DOHH2 (cell line): ENCODE results near the gene LRMDA.

ENCODE experiments used
- H3F3A ChIP-seq: fragments of 200-600 bp; sonication (generic), shearing (Covaris generic); 2 replicates; pipeline ENCODE4 v1.6.0; 2016; ENCODE audit warnings: antibody characterized with exemption, mild to moderate bottlenecking; ENCODE audit not compliant: control insufficient read depth, insufficient read depth
- H3K27ac ChIP-seq: fragments of 200-600 bp; sonication (generic); 2 replicates; pipeline ENCODE4 v1.5.1; 2014; ENCODE audit warnings: low read depth, mild to moderate bottlenecking, low read length, moderate library complexity
- H3K27me3 ChIP-seq: fragments of 200-600 bp; sonication (generic); 2 replicates; pipeline ENCODE4 v1.6.1; 2014; ENCODE audit warnings: mild to moderate bottlenecking, low read length, mixed read lengths; ENCODE audit not compliant: control insufficient read depth
- H3K36me3 ChIP-seq: fragments of 200-600 bp; sonication (generic); 2 replicates; pipeline ENCODE4 v1.6.1; 2014; ENCODE audit warnings: mild to moderate bottlenecking, low read length, moderate library complexity, mixed read lengths; ENCODE audit not compliant: control insufficient read depth
- H3K4me1 ChIP-seq: fragments of 200-600 bp; sonication (generic); 2 replicates; pipeline ENCODE4 v1.6.1; 2014; ENCODE audit warnings: mild to moderate bottlenecking, low read length, mixed read lengths; ENCODE audit not compliant: control insufficient read depth
- H3K4me2 ChIP-seq: fragments of 200-600 bp; sonication (generic); 2 replicates; pipeline ENCODE4 v1.6.0; 2014; ENCODE audit warnings: mild to moderate bottlenecking, low read length, moderate library complexity
- H3K4me3 ChIP-seq: fragments of 200-600 bp; sonication (generic); 2 replicates; pipeline ENCODE4 v1.5.1; 2014; ENCODE audit warnings: mild to moderate bottlenecking, low read length, mixed read lengths
- H3K79me2 ChIP-seq: fragments of 200-600 bp; sonication (generic); 2 replicates; pipeline ENCODE4 v1.6.1; 2014; ENCODE audit warnings: mild to moderate bottlenecking, low read length, mixed read lengths; ENCODE audit not compliant: control insufficient read depth
- H3K9me2 ChIP-seq: fragments of 200-600 bp; sonication (generic); replicated peaks from 2 replicates; pipeline ENCODE4 v1.6.1; 2014; ENCODE audit warnings: mild to moderate bottlenecking, low read length, mixed read lengths; ENCODE audit not compliant: control insufficient read depth
- H3K9me3 ChIP-seq: fragments of 200-600 bp; sonication (generic); 2 replicates; pipeline ENCODE4 v1.6.1; 2014; ENCODE audit warnings: antibody characterized with exemption, low read length, mixed read lengths; ENCODE audit not compliant: control insufficient read depth, insufficient read depth
- H4K20me1 ChIP-seq: fragments of 200-600 bp; sonication (generic); 2 replicates; pipeline ENCODE4 v1.6.0; 2014; ENCODE audit warnings: low read depth, mild to moderate bottlenecking, antibody characterized with exemption, low read length, moderate library complexity; ENCODE audit not compliant: control insufficient read depth, insufficient read depth
- EZH2phosphoT487 ChIP-seq: fragments of 200-600 bp; sonication (generic); IDR thresholded peaks from 2 replicates; pipeline ENCODE4 v1.6.1; 2017; ENCODE audit warnings: borderline replicate concordance, mild to moderate bottlenecking, antibody characterized with exemption, low read length, moderate library complexity, mixed read lengths
- TF ChIP-seq, protein P1 (sequence below): fragments of 200-600 bp; sonication (generic); IDR thresholded peaks from one replicate; pipeline ENCODE4 v1.5.1; 2014; ENCODE audit warnings: antibody characterized with exemption, mild to moderate bottlenecking, low read depth, low read length; ENCODE audit not compliant: poor library complexity, severe bottlenecking

Gene LRMDA

DNA sequence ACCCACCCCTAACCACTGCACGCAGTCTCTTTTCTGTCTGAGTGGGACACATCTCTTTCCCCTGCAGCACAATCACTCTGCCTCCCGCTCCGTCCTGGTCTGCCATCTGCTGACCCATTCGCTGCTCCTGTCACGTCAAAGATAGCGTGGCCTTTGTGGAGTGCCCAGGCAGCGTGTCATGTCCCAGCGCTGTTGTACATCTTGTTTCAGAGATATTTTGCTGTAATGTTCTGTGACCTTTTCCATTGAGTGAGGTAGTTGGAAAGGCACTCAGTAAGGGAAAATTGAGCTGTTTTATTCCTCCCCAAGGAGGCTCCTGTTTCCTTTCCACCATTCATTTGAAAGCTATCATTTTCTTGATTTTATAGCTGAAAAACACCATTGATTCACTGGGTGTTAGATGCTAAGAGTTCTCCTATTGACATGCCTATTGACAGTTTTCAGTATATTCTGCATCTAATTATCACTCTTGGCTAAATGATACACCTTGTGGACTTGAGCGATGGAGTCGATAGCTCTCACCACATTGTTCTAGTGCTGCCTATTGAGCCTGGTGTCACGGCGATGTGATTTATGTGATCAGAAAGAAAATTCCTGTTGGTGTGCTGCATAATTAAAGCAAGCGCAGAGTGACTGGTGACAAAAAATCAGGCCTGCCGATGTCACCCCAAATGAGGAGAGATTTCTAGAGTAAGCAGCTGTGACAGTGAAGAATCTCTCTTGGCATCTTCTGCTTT, 372.6 kb downstream of the LRMDA start:
- H3K27ac ChIP-seq = no peak overlapping the region
- no peaks in the 10 kb centered on the region for H3K9me2 ChIP-seq
- H3K9me3 ChIP-seq = no peaks in the 10 kb centered on the region
- TF ChIP-seq EZH2phosphoT487 = no peak
- TF ChIP-seq, protein P1, sequence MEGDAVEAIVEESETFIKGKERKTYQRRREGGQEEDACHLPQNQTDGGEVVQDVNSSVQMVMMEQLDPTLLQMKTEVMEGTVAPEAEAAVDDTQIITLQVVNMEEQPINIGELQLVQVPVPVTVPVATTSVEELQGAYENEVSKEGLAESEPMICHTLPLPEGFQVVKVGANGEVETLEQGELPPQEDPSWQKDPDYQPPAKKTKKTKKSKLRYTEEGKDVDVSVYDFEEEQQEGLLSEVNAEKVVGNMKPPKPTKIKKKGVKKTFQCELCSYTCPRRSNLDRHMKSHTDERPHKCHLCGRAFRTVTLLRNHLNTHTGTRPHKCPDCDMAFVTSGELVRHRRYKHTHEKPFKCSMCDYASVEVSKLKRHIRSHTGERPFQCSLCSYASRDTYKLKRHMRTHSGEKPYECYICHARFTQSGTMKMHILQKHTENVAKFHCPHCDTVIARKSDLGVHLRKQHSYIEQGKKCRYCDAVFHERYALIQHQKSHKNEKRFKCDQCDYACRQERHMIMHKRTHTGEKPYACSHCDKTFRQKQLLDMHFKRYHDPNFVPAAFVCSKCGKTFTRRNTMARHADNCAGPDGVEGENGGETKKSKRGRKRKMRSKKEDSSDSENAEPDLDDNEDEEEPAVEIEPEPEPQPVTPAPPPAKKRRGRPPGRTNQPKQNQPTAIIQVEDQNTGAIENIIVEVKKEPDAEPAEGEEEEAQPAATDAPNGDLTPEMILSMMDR = no peak
- no peaks in the 10 kb centered on the region for H4K20me1 ChIP-seq
- no peaks in the 10 kb centered on the region for H3K27me3 ChIP-seq
- H3K4me2 ChIP-seq = no peak overlapping the region
- no peaks in the 10 kb centered on the region for H3K36me3 ChIP-seq
- no peaks in the 10 kb centered on the region for H3K4me1 ChIP-seq
- no peaks in the 10 kb centered on the region for H3F3A ChIP-seq
- no peak overlapping the region for H3K4me3 ChIP-seq
- no peaks in the 10 kb centered on the region for H3K79me2 ChIP-seq

DNA sequence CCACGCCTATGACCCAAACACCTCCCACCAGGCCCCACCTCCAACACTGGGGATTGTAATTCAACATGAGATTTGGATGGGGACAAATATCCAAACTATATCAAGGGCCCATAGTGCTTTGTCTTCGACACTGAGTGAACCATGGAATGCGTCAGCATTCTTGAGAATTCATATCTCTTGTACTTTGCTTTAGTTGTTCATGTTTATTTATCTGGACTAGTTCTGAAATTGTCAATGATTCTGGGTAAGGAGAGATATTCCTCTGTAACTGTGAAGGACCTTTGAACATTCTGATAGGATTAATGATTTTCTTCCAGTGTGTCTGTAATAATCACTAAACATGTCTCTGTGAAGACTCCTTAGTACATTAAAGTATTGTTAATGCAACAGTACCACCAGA, 374.8 kb downstream of the LRMDA start:
- no peaks in the 10 kb centered on the region for H3K27me3 ChIP-seq
- no peak for TF ChIP-seq EZH2phosphoT487
- TF ChIP-seq, protein P1 = no peak
- H3F3A ChIP-seq = no peaks in the 10 kb centered on the region

DNA sequence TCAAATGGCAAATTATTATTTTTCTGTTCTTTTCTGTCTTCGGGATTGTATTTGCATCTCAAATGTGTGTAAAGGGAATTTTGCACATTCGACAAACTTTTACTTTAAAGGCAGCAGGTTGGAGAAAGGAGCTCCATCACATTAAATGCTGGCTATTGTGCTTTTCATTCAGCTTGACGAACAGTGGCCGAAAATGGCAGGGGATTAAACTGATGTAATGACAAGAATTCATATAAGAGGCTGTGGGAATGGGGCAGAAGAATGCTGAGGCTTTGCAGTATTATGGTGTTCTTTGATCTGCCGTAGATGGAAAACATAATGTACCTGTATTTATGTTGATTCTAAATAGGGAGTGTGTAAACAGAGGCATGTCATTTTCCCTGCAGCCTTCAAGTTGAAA, 376.0 kb downstream of the LRMDA start:
- H3K79me2 ChIP-seq = no peaks in the 10 kb centered on the region
- H4K20me1 ChIP-seq = no peaks in the 10 kb centered on the region
- H3K36me3 ChIP-seq = no peaks in the 10 kb centered on the region
- no peak overlapping the region for H3K4me2 ChIP-seq
- no peaks in the 10 kb centered on the region for H3K4me1 ChIP-seq
- no peaks in the 10 kb centered on the region for H3K27me3 ChIP-seq
- H3F3A ChIP-seq = no peaks in the 10 kb centered on the region
- H3K27ac ChIP-seq = no peak overlapping the region
- no peak overlapping the region for H3K4me3 ChIP-seq
- TF ChIP-seq EZH2phosphoT487 = no peak
- H3K9me2 ChIP-seq = no peaks in the 10 kb centered on the region
- H3K9me3 ChIP-seq = no peaks in the 10 kb centered on the region

More for the DNA sequence above, 374.8 kb downstream of the LRMDA start:
- no peaks in the 10 kb centered on the region for H3K79me2 ChIP-seq
- H4K20me1 ChIP-seq = no peaks in the 10 kb centered on the region
- H3K9me3 ChIP-seq = no peaks in the 10 kb centered on the region
- H3K36me3 ChIP-seq = no peaks in the 10 kb centered on the region
- no peaks in the 10 kb centered on the region for H3K4me1 ChIP-seq
- no peaks in the 10 kb centered on the region for H3K9me2 ChIP-seq
- H3K27ac ChIP-seq = no peak overlapping the region
- H3K4me3 ChIP-seq = no peak overlapping the region
- no peak overlapping the region for H3K4me2 ChIP-seq

DNA sequence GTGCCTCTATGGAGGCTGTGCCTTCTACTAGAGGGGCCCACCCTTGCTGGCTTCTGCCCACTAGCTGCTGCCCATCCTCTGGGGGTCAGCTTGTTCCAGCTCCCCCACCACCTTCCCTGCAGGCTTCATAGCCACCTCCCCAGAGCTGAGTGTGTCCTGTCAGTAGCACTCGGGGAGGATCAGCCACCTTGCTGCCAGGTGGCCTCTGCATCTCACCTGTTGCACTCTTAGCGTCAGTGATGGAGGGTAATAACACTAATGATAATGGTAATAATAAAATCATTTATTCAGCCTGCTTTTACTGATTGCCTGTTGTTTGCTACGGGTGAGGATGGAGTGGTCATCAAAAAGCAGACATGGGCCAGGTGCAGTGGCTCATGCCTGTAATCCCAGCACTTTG, 377.6 kb downstream of the LRMDA start:
- Histone ChIP-seq H3K4me1 (no peaks in the 10 kb centered on the region), H3K9me2 (no peaks in the 10 kb centered on the region), H3K9me3 (no peaks in the 10 kb centered on the region), H3K4me3 (no peak overlapping the region), H3K27ac (no peak overlapping the region), H3K27me3 (no peaks in the 10 kb centered on the region), H3K36me3 (no peaks in the 10 kb centered on the region), H4K20me1 (no peaks in the 10 kb centered on the region), H3K79me2 (no peaks in the 10 kb centered on the region), H3F3A (no peaks in the 10 kb centered on the region), H3K4me2 (no peak overlapping the region)
- no peak for TF ChIP-seq EZH2phosphoT487
- TF ChIP-seq, protein P1 = no peak
